NCI-H1930 (cell line): ENCODE data around the gene PLAA.
"Not testable (repeated sequence)": the region's sequence is repeated elsewhere in the genome, so short reads cannot be mapped to it uniquely, and the experiment has no call there.

Experiments used
- DNase-seq, 2 experiments: peaks; one replicate each; lab custom pipeline; 2025; lab: John Stamatoyannopoulos, UW

PLAA gene

GRCh38 chr9:26928902-26929495, 18.0 kb downstream of the PLAA start:
- DNase-seq = no peak

DNA sequence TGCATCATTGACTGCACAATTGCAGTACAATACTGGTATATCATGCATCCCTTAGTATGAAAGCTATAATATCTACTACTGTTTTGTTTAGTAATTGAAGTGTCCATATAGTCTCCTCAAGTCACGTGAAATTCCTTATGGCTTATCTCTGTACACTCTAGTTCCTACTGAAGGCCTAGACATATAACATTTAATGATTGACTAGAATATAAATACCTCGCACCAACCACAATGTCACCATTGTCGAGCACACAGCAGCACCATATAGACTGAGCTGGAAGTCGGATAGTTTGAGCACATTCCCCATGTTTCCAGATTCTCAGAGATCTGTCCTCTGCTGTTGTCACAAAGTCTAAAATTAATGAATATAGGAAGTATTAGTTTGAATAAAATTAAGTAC, 21.4 kb downstream of the PLAA start:
- no peak for DNase-seq

- DNase-seq = no peak
These were observed 27.3 kb downstream of the PLAA start for GRCh38 chr9:26919698-26920097.

- no peak for DNase-seq
These were observed 33.8 kb downstream of the PLAA start for GRCh38 chr9:26913138-26913668.

- no peak for DNase-seq
These were observed 42.4 kb downstream of the PLAA start for GRCh38 chr9:26904671-26905070.

DNA sequence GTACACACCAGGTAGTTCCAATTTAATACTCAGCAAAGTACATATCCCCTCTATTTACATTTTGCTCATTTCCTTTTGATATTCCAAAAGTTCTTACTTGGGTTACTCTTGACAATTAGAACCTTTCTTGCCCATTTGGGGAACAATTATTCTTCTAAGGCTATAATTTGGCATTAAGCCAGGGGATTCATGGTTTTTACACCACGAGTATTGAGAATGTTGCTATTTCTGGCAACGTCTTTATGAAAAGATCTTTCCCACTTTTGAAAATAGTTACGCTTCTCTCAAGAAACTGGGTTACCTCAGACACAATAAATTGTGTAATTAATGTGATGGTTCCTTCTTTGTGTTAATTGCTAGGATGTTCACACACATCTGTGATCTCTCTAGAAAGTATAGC, 43.0 kb downstream of the PLAA start:
- no peak for DNase-seq

- no peak for DNase-seq
These were observed 53.9 kb downstream of the PLAA start for GRCh38 chr9:26893030-26893676.

GRCh38 chr9:26892251-26893029, 54.6 kb downstream of the PLAA start, which contains the start of gene CAAP1:
Gene CAAP1 (minus strand): TSS chr9:26892802. CDS start chr9:26892715, 87 bp downstream.
- DNase-seq = peak; percentile 96

- DNase-seq = no peak
These were observed 55.3 kb downstream of the PLAA start for GRCh38 chr9:26891726-26892125.

DNA sequence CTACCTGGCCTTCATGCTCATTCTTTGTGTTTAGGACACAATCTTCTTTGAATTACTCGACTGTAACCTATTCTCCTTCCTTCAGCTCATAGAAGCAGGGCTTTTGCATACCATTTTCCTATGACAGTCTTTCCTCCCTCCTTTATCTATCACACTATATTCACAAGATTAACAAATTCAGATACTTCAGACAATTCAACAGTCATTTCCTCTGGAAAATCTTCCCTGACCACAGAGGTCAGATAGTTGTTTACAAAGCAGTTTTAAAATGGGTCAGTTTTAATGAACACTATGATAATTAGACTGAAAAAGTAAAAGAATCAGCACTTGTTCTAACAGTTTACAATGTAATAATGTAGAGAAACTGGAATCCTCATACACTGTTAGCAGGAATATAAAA, 58.8 kb downstream of the PLAA start:
- no peak for DNase-seq

DNA sequence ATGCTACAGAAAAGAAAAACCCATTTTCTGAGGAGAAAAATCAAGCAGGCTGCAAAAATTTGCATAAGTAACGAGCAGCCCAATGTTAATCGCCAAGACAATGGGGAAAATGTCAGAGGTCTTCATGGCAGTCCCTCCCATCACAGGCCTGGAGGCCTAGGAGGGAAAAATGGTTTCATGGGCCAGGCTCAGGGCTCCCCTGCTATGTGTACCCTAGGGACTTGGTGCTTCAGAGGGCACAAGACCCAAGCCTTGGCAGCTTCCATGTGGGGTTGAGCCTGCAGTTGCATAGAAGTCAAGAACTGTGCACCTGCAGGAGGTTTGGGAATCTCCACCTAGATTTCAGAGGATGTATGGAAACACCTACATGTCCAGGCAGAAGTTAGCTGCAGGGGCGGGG, 64.9 kb downstream of the PLAA start:
- DNase-seq = no peak

- DNase-seq = no peak
These were observed 66.8 kb downstream of the PLAA start for GRCh38 chr9:26880262-26880661.

GRCh38 chr9:26875155-26875554, 71.9 kb downstream of the PLAA start:
- DNase-seq = not testable (repeated sequence)

DNA sequence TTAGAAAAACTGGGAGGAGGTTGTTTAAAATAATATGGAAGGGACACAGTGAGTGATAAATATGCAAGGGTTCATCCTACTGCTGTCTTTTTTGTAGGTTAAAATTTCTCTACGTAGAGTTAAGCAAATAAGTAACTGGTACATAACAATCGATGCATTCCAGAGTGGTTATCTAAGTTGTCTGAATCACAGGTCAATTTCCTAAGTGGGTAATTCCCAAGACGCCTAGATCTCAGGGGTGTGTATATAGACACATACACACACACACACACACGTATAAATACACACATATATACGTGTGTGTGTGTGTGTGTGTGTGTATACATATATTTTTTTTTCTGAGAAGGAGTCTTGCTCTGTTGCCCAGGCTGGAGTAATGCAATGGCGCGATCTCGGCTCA, 76.8 kb downstream of the PLAA start:
- no peak for DNase-seq

DNA sequence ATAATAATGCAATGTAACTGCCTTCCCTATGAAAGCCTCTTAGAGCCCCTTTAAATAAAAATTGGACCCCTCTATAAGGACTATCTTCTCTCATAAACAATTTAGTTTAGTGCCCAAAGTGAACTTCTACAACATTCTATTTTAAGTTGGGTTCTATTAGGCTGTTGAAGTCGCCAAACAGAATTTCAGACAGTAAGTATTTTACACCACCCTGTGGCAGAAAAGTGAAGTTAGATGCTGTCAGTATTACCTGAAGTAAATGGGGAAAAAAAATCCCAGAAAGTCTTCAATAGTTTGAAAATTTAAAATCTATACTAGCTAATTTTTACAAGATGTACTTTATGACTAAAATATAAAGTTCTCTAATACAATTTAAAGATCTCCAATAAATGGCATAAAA, 84.0 kb downstream of the PLAA start:
- DNase-seq = peak in 1 of 2 experiments; percentile 20

- DNase-seq = peak; percentile 52 to 61
These were observed 90.5 kb downstream of the PLAA start for GRCh38 chr9:26856413-26857032.
